ENCODE measurements around the gene SOHLH2.
A peak's percentile ranks its signal among the peaks of the same experiment; 100 is the strongest.

Gene SOHLH2

GRCh38 chr13:36131222-36131930 lies 83.0 kb downstream of the SOHLH2 start, which contains the start of gene DCLK1:
TSS of gene DCLK1 (minus strand) at chr13:36131382.
- DNase-seq, result peak; percentile 50

GRCh38 chr13:36130552-36131221 lies 83.7 kb downstream of the SOHLH2 start:
- DNase-seq, result peak; percentile 39

GRCh38 chr13:36130193-36130551 lies 84.2 kb downstream of the SOHLH2 start:
- no peak for DNase-seq

DNA sequence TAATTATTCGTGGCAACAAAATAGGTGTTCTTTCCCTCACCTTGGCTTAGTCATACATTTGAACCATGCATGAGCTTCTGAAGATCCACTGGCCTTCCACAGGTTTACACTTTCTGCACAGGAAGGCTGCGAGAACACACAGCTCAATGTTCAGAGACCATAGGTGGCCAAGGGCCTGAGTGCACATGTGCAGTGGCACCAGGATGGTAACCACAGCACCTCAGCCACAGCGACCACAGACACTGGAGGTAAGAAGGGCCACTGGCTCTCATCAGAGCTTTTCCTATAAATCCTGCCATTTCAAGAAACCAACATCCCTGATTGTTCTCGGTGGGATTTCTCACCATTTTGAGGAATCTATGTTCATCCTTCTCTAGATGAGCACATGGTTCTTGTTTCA lies 84.8 kb downstream of the SOHLH2 start:
- DNase-seq, result no peak

- no peak for DNase-seq
Measured at GRCh38 chr13:36126491-36126890, 87.9 kb downstream of the SOHLH2 start.

DNA sequence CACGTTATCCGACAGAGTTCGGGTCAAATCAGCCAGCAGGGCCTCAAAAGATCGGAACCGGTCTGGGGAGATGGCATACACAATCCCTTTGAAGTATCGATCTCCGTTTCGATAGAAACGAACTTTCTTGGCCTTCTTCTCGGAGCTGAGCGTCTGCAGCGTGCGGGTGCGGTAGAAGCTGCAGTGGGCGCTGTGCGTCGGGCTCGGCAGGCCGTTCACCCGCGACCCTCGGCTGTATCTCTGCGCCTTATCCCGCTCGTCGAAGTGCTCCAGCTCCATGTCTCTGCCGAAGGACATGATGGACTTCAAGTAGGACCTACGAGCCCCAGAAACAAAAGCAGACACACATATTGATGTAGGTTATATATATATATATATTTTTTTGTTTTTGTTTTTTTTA lies 88.5 kb downstream of the SOHLH2 start:
- DNase-seq, result no peak

GRCh38 chr13:36124236-36124822 lies 90.0 kb downstream of the SOHLH2 start:
- DNase-seq, result no peak
